Activated naive CD4-positive, alpha-beta T cell treated with anti-CD3 and anti-CD28 coated beads for 36 hours (primary cell): ENCODE data around the gene IBA57. TPM values are rescaled to one million over a fixed set of nuclear protein-coding genes. Genes with fewer than 3 reads are reported as not detected.
A peak's percentile ranks its signal among the peaks of the same experiment; 100 is the strongest.

Experiments used
- CTCF ChIA-PET: fragments of 350-600 bp; sonication (Branson Sonifier 250); formaldehyde crosslinking; loops from one replicate; lab custom pipeline; 2021; ENCODE audit warnings: antibody characterized with exemption; lab: Charles Lee
- DNase-seq: peaks from one replicate; pipeline ENCODE4 v3.0.0-alpha.2; 2020
- H3K27ac Mint-ChIP-seq: one replicate; pipeline ENCODE4 v1.8.0; 2021; ENCODE audit warnings: mild to moderate bottlenecking, mixed read lengths
- H3K27me3 Mint-ChIP-seq: one replicate; pipeline ENCODE4 v1.8.0; 2021; ENCODE audit warnings: low read depth, mixed read lengths
- H3K36me3 Mint-ChIP-seq: one replicate; pipeline ENCODE4 v1.8.0; 2021; ENCODE audit warnings: low read depth, mixed read lengths
- H3K4me1 Mint-ChIP-seq: one replicate; pipeline ENCODE4 v1.8.0; 2021; ENCODE audit warnings: low read depth, mixed read lengths
- H3K4me3 Mint-ChIP-seq: one replicate; pipeline ENCODE4 v1.8.0; 2021; ENCODE audit warnings: mild to moderate bottlenecking, moderate library complexity, mixed read lengths
- H3K9me3 Mint-ChIP-seq: one replicate; pipeline ENCODE4 v1.8.0; 2021; ENCODE audit warnings: mixed read lengths
- intact Hi-C: fragments of 100-400 bp; cut with micrococcal nuclease; formaldehyde crosslinking; loops from one replicate; pipeline ENCODE4 v1.15.1; 2023
- total RNA-seq, 2 experiments: library from RNA; stranded (reverse); gene quantifications; one replicate each; pipeline ENCODE4 v1.2.3, GENCODE V29; 2021

The IBA57 gene
- total RNA-seq, 2 experiments from 2014 or later: 4.9 to 5.5 TPM

DNA sequence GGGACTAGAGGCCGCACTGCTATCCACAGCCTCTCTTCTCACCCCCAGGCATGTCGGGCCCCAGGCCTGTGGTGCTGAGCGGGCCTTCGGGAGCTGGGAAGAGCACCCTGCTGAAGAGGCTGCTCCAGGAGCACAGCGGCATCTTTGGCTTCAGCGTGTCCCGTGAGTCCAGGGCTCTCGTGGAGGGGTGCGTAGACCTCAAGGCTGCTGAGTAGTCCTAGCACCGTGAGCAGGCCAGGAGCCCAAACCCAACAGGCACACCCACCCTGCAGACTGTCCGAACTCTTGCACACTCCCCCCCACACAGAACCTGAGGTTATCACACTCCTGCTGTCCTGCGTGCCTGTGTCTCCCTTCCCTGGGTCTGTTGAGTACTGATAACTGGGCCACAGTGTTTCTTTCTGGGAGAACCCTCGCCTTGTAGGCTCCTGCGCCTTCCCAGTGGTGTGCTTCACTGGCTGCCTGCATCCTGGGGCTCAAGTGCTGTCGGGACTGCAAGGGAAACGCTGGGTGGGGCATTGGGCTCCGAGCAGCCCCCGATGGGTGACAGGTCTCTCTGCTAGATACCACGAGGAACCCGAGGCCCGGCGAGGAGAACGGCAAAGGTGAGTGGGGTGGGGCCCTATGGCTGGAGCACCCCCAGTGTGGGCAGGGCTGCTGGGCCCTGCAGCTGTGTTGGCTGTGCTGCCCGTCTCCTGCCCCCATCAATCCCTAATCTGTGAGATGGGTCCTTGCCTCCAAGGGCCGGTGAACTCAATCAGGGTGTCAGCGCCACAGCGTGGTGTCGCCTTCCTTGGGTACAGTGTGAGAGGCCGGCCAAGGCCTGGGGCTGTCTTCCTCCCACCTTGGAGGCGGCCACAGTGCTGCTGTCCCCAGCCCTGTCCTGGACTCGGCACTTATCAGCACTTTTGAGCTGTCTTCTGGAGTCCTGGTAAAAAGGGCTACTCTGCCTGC lies 19.9 kb upstream of the IBA57 start:
- Mint-ChIP-seq H3K9me3 (no peaks in the 10 kb centered on the region), H3K4me1 (peaks cover 25% of the 10 kb centered on the region), H3K27ac (no peak overlapping the region), H3K4me3 (no peak overlapping the region), H3K36me3 (peaks cover 3% of the 10 kb centered on the region), H3K27me3 (no peaks in the 10 kb centered on the region)
- peak; percentile 3 for DNase-seq
- intact Hi-C loops: no loop called here
- CTCF ChIA-PET: no interaction called here

GRCh38 chr1:228146417-228147150 lies 19.0 kb upstream of the IBA57 start:
- H3K4me1 Mint-ChIP-seq: peaks cover 25% of the 10 kb centered on the region
- no peaks in the 10 kb centered on the region for H3K36me3 Mint-ChIP-seq
- CTCF ChIA-PET: no interaction called here
- DNase-seq: peak; percentile 3
- no peak overlapping the region for H3K4me3 Mint-ChIP-seq
- H3K27ac Mint-ChIP-seq: no peak overlapping the region
- intact Hi-C loops: no loop called here
- no peaks in the 10 kb centered on the region for H3K9me3 Mint-ChIP-seq
- H3K27me3 Mint-ChIP-seq: no peaks in the 10 kb centered on the region

GRCh38 chr1:228147151-228147693 lies 18.4 kb upstream of the IBA57 start:
- intact Hi-C loops: no loop called here
- CTCF ChIA-PET: no interaction called here
- Mint-ChIP-seq H3K27me3 (no peaks in the 10 kb centered on the region), H3K9me3 (no peaks in the 10 kb centered on the region), H3K36me3 (no peaks in the 10 kb centered on the region), H3K4me1 (peaks cover 21% of the 10 kb centered on the region), H3K27ac (no peak overlapping the region), H3K4me3 (no peak overlapping the region)
- DNase-seq: no peak

- intact Hi-C loops: no loop called here
- H3K27me3 Mint-ChIP-seq: no peaks in the 10 kb centered on the region
- H3K36me3 Mint-ChIP-seq: no peaks in the 10 kb centered on the region
- H3K9me3 Mint-ChIP-seq: no peaks in the 10 kb centered on the region
- CTCF ChIA-PET: no interaction called here
- peaks cover 15% of the 10 kb centered on the region for H3K4me1 Mint-ChIP-seq
- DNase-seq: no peak
- H3K4me3 Mint-ChIP-seq: no peak overlapping the region
- H3K27ac Mint-ChIP-seq: no peak overlapping the region
Observed at GRCh38 chr1:228147768-228148167, 17.8 kb upstream of the IBA57 start.

DNA sequence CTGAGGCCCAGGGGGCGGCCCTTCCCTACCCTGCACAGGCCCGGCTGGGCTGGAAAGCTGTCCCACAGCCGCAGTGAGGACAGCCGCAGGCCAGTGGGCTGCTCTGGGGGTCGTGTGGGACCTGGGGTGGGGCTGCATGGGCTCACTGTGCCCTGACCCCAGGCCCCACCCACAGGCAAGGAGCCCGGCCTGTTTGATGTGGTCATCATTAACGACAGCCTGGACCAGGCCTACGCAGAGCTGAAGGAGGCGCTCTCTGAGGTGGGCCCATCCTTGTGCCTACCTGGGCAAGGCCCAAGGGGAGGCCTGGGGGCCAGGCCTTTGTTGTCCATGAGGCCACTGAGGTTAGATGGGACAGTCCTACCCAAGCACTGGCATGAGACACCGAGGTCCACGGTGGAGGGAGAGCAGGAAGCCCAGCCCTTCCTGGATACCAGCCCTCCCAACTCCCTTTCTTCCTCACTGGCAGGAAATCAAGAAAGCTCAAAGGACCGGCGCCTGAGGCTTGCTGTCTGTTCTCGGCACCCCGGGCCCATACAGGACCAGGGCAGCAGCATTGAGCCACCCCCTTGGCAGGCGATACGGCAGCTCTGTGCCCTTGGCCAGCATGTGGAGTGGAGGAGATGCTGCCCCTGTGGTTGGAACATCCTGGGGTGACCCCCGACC lies 17.3 kb upstream of the IBA57 start:
- CTCF ChIA-PET: no interaction called here
- peaks cover 10% of the 10 kb centered on the region for H3K4me1 Mint-ChIP-seq
- no peak overlapping the region for H3K27ac Mint-ChIP-seq
- intact Hi-C loops: no loop called here
- H3K27me3 Mint-ChIP-seq: no peaks in the 10 kb centered on the region
- DNase-seq: no peak
- no peak overlapping the region for H3K4me3 Mint-ChIP-seq
- H3K36me3 Mint-ChIP-seq: no peaks in the 10 kb centered on the region
- H3K9me3 Mint-ChIP-seq: no peaks in the 10 kb centered on the region

DNA sequence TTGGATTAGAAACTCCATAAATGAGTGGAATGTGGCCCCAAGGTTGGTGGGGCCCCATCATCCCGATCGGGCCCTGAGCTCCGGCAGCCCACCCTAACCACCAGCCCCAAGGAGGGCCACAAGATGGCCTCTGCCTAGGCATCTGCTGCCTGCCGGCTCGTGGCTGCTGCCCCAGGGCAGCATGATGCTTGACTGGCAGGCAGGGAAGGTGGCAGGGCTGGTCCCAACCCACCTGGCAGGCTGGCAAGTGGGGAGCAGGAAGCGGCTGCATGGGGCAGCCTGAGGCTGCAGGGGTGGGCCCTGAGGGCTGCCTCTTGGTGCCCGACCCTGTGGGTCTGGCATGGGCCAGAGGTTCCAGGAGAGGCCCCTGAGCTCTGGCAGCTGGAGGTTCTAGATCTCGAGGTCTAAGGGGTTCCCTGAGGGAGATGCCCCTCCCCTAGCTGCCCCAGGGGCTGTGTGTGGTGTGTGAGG lies 16.6 kb upstream of the IBA57 start:
- CTCF ChIA-PET: no interaction called here
- Mint-ChIP-seq H3K36me3 (no peaks in the 10 kb centered on the region), H3K9me3 (no peaks in the 10 kb centered on the region), H3K27me3 (no peaks in the 10 kb centered on the region), H3K4me1 (peaks cover 3% of the 10 kb centered on the region), H3K27ac (no peak overlapping the region), H3K4me3 (no peak overlapping the region)
- DNase-seq: no peak
- intact Hi-C loops: no loop called here

GRCh38 chr1:228149406-228150119 lies 16.0 kb upstream of the IBA57 start, which contains the start of gene GJC2:
GJC2 (plus strand) TSS chr1:228149930; CDS start chr1:228157759, 7,829 bp downstream.
- CTCF ChIA-PET: no interaction called here
- intact Hi-C loops: no loop called here
- Mint-ChIP-seq H3K9me3 (no peaks in the 10 kb centered on the region), H3K4me3 (no peak within 1 kb of the TSS), H3K27me3 (no peaks in the 10 kb centered on the region), H3K27ac (no peak within 1 kb of the TSS), H3K4me1 (peaks cover 1% of the 10 kb centered on the region), H3K36me3 (no peaks in the 10 kb centered on the region)
- DNase-seq: no peak

- H3K27ac Mint-ChIP-seq: no peak overlapping the region
- CTCF ChIA-PET: no interaction called here
- no peak for DNase-seq
Observed at GRCh38 chr1:228150120-228150460, 15.5 kb upstream of the IBA57 start.

GRCh38 chr1:228150461-228151179 lies 15.0 kb upstream of the IBA57 start:
- no peak overlapping the region for H3K27ac Mint-ChIP-seq
- peaks cover 10% of the 10 kb centered on the region for H3K4me1 Mint-ChIP-seq
- no peaks in the 10 kb centered on the region for H3K27me3 Mint-ChIP-seq
- H3K4me3 Mint-ChIP-seq: no peak overlapping the region
- no peak for DNase-seq
- CTCF ChIA-PET: no interaction called here
- H3K36me3 Mint-ChIP-seq: no peaks in the 10 kb centered on the region
- intact Hi-C loops: no loop called here
- H3K9me3 Mint-ChIP-seq: no peaks in the 10 kb centered on the region

More at GRCh38 chr1:228150120-228150460, 15.5 kb upstream of the IBA57 start:
- no peaks in the 10 kb centered on the region for H3K27me3 Mint-ChIP-seq
- H3K4me1 Mint-ChIP-seq: peaks cover 6% of the 10 kb centered on the region
- no peaks in the 10 kb centered on the region for H3K9me3 Mint-ChIP-seq
- intact Hi-C loops: no loop called here
- no peak overlapping the region for H3K4me3 Mint-ChIP-seq
- H3K36me3 Mint-ChIP-seq: no peaks in the 10 kb centered on the region

GRCh38 chr1:228151180-228151925 lies 14.3 kb upstream of the IBA57 start:
- Mint-ChIP-seq H3K9me3 (no peaks in the 10 kb centered on the region), H3K36me3 (no peaks in the 10 kb centered on the region), H3K4me3 (no peak overlapping the region), H3K27me3 (no peaks in the 10 kb centered on the region), H3K27ac (no peak overlapping the region), H3K4me1 (peaks cover 10% of the 10 kb centered on the region)
- CTCF ChIA-PET: no interaction called here
- DNase-seq: no peak
- intact Hi-C loops: no loop called here
